ENCODE measurements around the gene CADM2.
"Not testable (repeated sequence)": the region's sequence is repeated elsewhere in the genome, so short reads cannot be mapped to it uniquely, and the experiment has no call there.

CADM2 gene

GRCh38 chr3:85846940-85847339, 888.2 kb downstream of the CADM2 start:
- no peak for DNase-seq

- DNase-seq, result no peak
Observed at GRCh38 chr3:85851071-85851470, 892.3 kb downstream of the CADM2 start.

- DNase-seq, result no peak
Observed at GRCh38 chr3:85853805-85854204, 895.0 kb downstream of the CADM2 start.

GRCh38 chr3:85862893-85863455, 904.2 kb downstream of the CADM2 start:
- no peak for DNase-seq

GRCh38 chr3:85864896-85865295, 906.1 kb downstream of the CADM2 start:
- no peak for DNase-seq

GRCh38 chr3:85867072-85867471, 908.3 kb downstream of the CADM2 start:
- DNase-seq, result no peak

GRCh38 chr3:85875589-85875988, 916.8 kb downstream of the CADM2 start:
- no peak for DNase-seq

- DNase-seq, result no peak
Observed at GRCh38 chr3:85877631-85878030, 918.8 kb downstream of the CADM2 start.

GRCh38 chr3:85881833-85882393, 923.1 kb downstream of the CADM2 start:
- no peak for DNase-seq

GRCh38 chr3:85890043-85890555, 931.3 kb downstream of the CADM2 start:
- no peak for DNase-seq

GRCh38 chr3:85903434-85903833, 944.6 kb downstream of the CADM2 start:
- DNase-seq, result no peak

GRCh38 chr3:85912980-85913379, 954.2 kb downstream of the CADM2 start:
- no peak for DNase-seq

- DNase-seq, result no peak
Observed at GRCh38 chr3:85922374-85922773, 963.6 kb downstream of the CADM2 start.

- DNase-seq, result no peak
Observed at GRCh38 chr3:85930718-85931117, 971.9 kb downstream of the CADM2 start.

- DNase-seq, result no peak
Observed at GRCh38 chr3:85933326-85933725, 974.5 kb downstream of the CADM2 start.

GRCh38 chr3:85935171-85935570, 976.4 kb downstream of the CADM2 start:
- no peak for DNase-seq

- no peak for DNase-seq
Observed at GRCh38 chr3:85939074-85939482, 980.3 kb downstream of the CADM2 start.

- no peak for DNase-seq
Observed at GRCh38 chr3:85950435-85950834, 991.6 kb downstream of the CADM2 start.

- DNase-seq, result no peak
Observed at GRCh38 chr3:85960793-85961192, 1002.0 kb downstream of the CADM2 start.

GRCh38 chr3:85977615-85978338, 1019.0 kb downstream of the CADM2 start:
- DNase-seq, result no peak

- DNase-seq, result no peak
Observed at GRCh38 chr3:85979034-85979433, 1020.2 kb downstream of the CADM2 start.

GRCh38 chr3:85989581-85989980, 1030.8 kb downstream of the CADM2 start:
- DNase-seq, result not testable (repeated sequence)

GRCh38 chr3:86029590-86029989, 1070.8 kb downstream of the CADM2 start:
- DNase-seq, result no peak

- DNase-seq, result no peak
Observed at GRCh38 chr3:86037916-86038315, 1079.1 kb downstream of the CADM2 start.

Data from activated CD4-positive, alpha-beta T cell treated with anti-CD3 and anti-CD28 coated beads for 1 hour (primary cell).